Upper lobe of right lung (tissue), 1 donor: ENCODE data around the gene DDO. TPM values are rescaled to one million over a fixed set of nuclear protein-coding genes. Genes with fewer than 3 reads are reported as not detected.

ENCODE experiments used
- ATAC-seq: fragments of 200-7000 bp; cut with Tn5 transposase; one replicate; pipeline ENCODE4 v1.9.1; 2020; ENCODE audit warnings: mild to moderate bottlenecking, moderate library complexity
- DNase-seq: peaks from one replicate; pipeline ENCODE4 v3.0.0-alpha.2; 2020
- H3K27ac ChIP-seq: fragments of 200-600 bp; one replicate; pipeline ENCODE4 v1.8.0; 2022
- H3K27me3 ChIP-seq: fragments of 200-600 bp; one replicate; pipeline ENCODE4 v1.8.0; 2022; ENCODE audit warnings: mild to moderate bottlenecking
- H3K36me3 ChIP-seq: fragments of 200-600 bp; one replicate; pipeline ENCODE4 v1.8.0; 2022
- H3K4me1 ChIP-seq: fragments of 200-600 bp; one replicate; pipeline ENCODE4 v1.8.0; 2022
- H3K4me3 ChIP-seq: fragments of 200-600 bp; one replicate; pipeline ENCODE4 v1.8.0; 2022; ENCODE audit warnings: mild to moderate bottlenecking
- H3K9me3 ChIP-seq: fragments of 200-600 bp; one replicate; pipeline ENCODE4 v1.8.0; 2022
- intact Hi-C: fragments of 100-400 bp; cut with DNase I; formaldehyde crosslinking; loops from one replicate; pipeline ENCODE4 v1.11.0; 2022
- total RNA-seq: library from RNA; stranded (reverse); fragmentation: NEBNext Ultra II Directional; extraction: Animal tissue kit (Norgen Biotek cat#: 25700); gene quantifications from one replicate; pipeline ENCODE4 v1.2.1, GENCODE V29; 2021
- TF ChIP-seq, protein P1 (sequence below): fragments of 200-600 bp; IDR thresholded peaks from one replicate; pipeline ENCODE4 v1.8.0; 2022; ENCODE audit warnings: antibody characterized with exemption
- donor health status: DM: no; HTN: yes; CAD: no; lungs with severe emphysema.

DDO gene
- total RNA-seq, 1 donor from 2014 or later = 7.1 TPM

GRCh38 chr6:110419028-110419739, 3.8 kb upstream of the DDO start:
- Histone ChIP-seq H3K36me3 (no peaks in the 10 kb centered on the region), H3K9me3 (no peaks in the 10 kb centered on the region), H3K27me3 (no peaks in the 10 kb centered on the region), H3K4me1 (peaks cover 10% of the 10 kb centered on the region), H3K27ac (no peak overlapping the region), H3K4me3 (no peak overlapping the region)
- ATAC-seq = no peak
- TF ChIP-seq, protein P1, sequence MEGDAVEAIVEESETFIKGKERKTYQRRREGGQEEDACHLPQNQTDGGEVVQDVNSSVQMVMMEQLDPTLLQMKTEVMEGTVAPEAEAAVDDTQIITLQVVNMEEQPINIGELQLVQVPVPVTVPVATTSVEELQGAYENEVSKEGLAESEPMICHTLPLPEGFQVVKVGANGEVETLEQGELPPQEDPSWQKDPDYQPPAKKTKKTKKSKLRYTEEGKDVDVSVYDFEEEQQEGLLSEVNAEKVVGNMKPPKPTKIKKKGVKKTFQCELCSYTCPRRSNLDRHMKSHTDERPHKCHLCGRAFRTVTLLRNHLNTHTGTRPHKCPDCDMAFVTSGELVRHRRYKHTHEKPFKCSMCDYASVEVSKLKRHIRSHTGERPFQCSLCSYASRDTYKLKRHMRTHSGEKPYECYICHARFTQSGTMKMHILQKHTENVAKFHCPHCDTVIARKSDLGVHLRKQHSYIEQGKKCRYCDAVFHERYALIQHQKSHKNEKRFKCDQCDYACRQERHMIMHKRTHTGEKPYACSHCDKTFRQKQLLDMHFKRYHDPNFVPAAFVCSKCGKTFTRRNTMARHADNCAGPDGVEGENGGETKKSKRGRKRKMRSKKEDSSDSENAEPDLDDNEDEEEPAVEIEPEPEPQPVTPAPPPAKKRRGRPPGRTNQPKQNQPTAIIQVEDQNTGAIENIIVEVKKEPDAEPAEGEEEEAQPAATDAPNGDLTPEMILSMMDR = no peak
- intact Hi-C loops = no loop called here
- DNase-seq = no peak

GRCh38 chr6:110418594-110418993, 3.2 kb upstream of the DDO start:
- Histone ChIP-seq H3K4me1 (peaks cover 12% of the 10 kb centered on the region), H3K36me3 (no peaks in the 10 kb centered on the region), H3K27me3 (no peaks in the 10 kb centered on the region), H3K27ac (no peak overlapping the region), H3K9me3 (no peaks in the 10 kb centered on the region), H3K4me3 (no peak overlapping the region)
- ATAC-seq = no peak
- TF ChIP-seq, protein P1 = no peak
- no peak for DNase-seq
- intact Hi-C loops = no loop called here

DNA sequence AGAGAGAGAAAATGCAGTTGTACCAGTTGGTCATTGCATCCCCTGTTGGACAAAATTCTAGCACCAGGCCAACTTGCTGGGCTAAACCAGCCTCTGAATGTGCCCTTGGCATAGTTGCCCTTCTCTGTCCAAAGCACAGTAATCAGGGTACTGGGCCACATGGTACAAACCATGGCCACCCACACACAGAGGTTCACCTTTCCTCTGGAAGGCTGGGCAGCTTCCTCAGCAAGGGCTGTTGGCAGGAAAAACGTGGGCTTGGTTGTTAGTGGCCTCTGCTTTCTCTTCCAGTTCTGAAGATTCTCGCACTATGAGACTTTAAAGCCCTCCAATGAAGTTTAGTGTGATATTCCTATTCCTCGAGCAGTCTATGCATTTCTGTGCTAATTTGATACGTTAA, 706 bp downstream of the DDO start:
- H3K36me3 ChIP-seq = no peaks in the 10 kb centered on the region
- H3K27ac ChIP-seq = peak overlapping the region; percentile 77
- intact Hi-C loops = no loop called here
- TF ChIP-seq, protein P1 = no peak
- no peaks in the 10 kb centered on the region for H3K9me3 ChIP-seq
- H3K27me3 ChIP-seq = no peaks in the 10 kb centered on the region
- peak; percentile 73 for DNase-seq
- H3K4me1 ChIP-seq = peaks cover 12% of the 10 kb centered on the region
- ATAC-seq = peak; percentile 83
- H3K4me3 ChIP-seq = peak overlapping the region; percentile 53

GRCh38 chr6:110412360-110412759, 3.0 kb downstream of the DDO start:
- Histone ChIP-seq H3K9me3 (no peaks in the 10 kb centered on the region), H3K4me1 (peaks cover 12% of the 10 kb centered on the region), H3K27me3 (no peaks in the 10 kb centered on the region), H3K4me3 (no peak overlapping the region), H3K27ac (no peak overlapping the region), H3K36me3 (no peaks in the 10 kb centered on the region)
- no peak for ATAC-seq
- TF ChIP-seq, protein P1 = no peak
- intact Hi-C loops = no loop called here
- no peak for DNase-seq

GRCh38 chr6:110410511-110410910, 4.9 kb downstream of the DDO start:
- ATAC-seq (no peak), DNase-seq (no peak)
- H3K27ac ChIP-seq = no peak overlapping the region
- H3K4me1 ChIP-seq = peaks cover 7% of the 10 kb centered on the region
- no peak overlapping the region for H3K4me3 ChIP-seq
- no peaks in the 10 kb centered on the region for H3K27me3 ChIP-seq
- no peaks in the 10 kb centered on the region for H3K9me3 ChIP-seq
- intact Hi-C loops = no loop called here
- no peaks in the 10 kb centered on the region for H3K36me3 ChIP-seq
- TF ChIP-seq, protein P1 = no peak

- Histone ChIP-seq H3K27me3 (no peaks in the 10 kb centered on the region), H3K36me3 (no peaks in the 10 kb centered on the region), H3K27ac (no peak overlapping the region), H3K4me1 (peaks cover 7% of the 10 kb centered on the region), H3K4me3 (no peak overlapping the region), H3K9me3 (no peaks in the 10 kb centered on the region)
- no peak for ATAC-seq
- intact Hi-C loops = no loop called here
- TF ChIP-seq, protein P1 = no peak
- DNase-seq = no peak
These were observed 5.6 kb downstream of the DDO start for GRCh38 chr6:110409794-110410193.
